PFSK-1 (cell line): Measurements from ENCODE around the gene PDSS1.

Experiments used
- POLR2AphosphoS5 ChIP-seq: IDR thresholded peaks from 2 replicates; pipeline ENCODE4 v1.6.1; 2012; ENCODE audit warnings: low read depth, mild to moderate bottlenecking, control low read depth, low read length, moderate library complexity
- SIN3A ChIP-seq: IDR thresholded peaks from 2 replicates; pipeline ENCODE4 v1.6.1; 2012; ENCODE audit warnings: mild to moderate bottlenecking, low read length, moderate library complexity, borderline replicate concordance; ENCODE audit not compliant: insufficient read depth
- TAF1 ChIP-seq: IDR thresholded peaks from 2 replicates; pipeline ENCODE4 v1.6.1; 2012; ENCODE audit warnings: low read length, control low read depth, borderline replicate concordance; ENCODE audit not compliant: insufficient read depth
- TF ChIP-seq, protein P1 (sequence below), 2 experiments: IDR thresholded peaks; 2 replicates each; pipeline versions ENCODE4 v1.6.1 to v1.8.0; 2011 to 2012; ENCODE audit warnings: low read depth in 2 of 2, low read length in 2 of 2, control low read depth in 1 of 2, inconsistent platforms in 1 of 2, mild to moderate bottlenecking in 1 of 2, moderate library complexity in 1 of 2; ENCODE audit not compliant: insufficient read depth in 1 of 2

DNA sequence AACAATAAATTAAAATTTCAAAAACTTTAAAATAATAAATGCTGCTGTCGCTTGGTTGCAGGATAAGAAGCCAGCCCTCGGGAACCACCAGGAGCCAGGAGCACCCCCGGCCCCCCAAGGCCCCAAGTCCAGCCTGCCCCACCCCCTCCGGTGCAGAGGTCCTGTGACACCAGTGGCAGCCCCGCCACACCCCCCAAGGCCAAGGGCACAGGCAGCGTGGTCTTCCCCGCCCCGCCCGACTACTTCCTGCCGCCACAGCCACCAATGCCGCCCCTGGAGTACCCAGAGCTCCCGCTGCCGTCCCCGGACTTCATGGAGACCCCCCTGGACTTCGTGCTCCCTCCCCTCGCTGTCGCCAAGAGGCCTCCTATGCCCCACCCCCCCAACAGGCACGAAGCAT is 44.5 kb upstream of the PDSS1 start:
- TF ChIP-seq SIN3A (no peak), POLR2AphosphoS5 (no peak), TAF1 (no peak)
- TF ChIP-seq, protein P1, sequence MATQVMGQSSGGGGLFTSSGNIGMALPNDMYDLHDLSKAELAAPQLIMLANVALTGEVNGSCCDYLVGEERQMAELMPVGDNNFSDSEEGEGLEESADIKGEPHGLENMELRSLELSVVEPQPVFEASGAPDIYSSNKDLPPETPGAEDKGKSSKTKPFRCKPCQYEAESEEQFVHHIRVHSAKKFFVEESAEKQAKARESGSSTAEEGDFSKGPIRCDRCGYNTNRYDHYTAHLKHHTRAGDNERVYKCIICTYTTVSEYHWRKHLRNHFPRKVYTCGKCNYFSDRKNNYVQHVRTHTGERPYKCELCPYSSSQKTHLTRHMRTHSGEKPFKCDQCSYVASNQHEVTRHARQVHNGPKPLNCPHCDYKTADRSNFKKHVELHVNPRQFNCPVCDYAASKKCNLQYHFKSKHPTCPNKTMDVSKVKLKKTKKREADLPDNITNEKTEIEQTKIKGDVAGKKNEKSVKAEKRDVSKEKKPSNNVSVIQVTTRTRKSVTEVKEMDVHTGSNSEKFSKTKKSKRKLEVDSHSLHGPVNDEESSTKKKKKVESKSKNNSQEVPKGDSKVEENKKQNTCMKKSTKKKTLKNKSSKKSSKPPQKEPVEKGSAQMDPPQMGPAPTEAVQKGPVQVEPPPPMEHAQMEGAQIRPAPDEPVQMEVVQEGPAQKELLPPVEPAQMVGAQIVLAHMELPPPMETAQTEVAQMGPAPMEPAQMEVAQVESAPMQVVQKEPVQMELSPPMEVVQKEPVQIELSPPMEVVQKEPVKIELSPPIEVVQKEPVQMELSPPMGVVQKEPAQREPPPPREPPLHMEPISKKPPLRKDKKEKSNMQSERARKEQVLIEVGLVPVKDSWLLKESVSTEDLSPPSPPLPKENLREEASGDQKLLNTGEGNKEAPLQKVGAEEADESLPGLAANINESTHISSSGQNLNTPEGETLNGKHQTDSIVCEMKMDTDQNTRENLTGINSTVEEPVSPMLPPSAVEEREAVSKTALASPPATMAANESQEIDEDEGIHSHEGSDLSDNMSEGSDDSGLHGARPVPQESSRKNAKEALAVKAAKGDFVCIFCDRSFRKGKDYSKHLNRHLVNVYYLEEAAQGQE (IDR thresholded peaks at IDR 0.05; ENCODE audit: insufficient read depth in 1 of 2, low read depth in 2 of 2, low read length in 2 of 2): no peak
